GM21786 (cell line): ENCODE results near the gene ZNRF1.
"Not testable (repeated sequence)": the region's sequence is repeated elsewhere in the genome, so short reads cannot be mapped to it uniquely, and the experiment has no call there.

Experiments used
- ATAC-seq: cut with Tn5 transposase; IDR thresholded peaks from one replicate; pipeline ENCODE4 v1.9.1; 2021; ENCODE audit not compliant: unreplicated experiment

The ZNRF1 gene

DNA sequence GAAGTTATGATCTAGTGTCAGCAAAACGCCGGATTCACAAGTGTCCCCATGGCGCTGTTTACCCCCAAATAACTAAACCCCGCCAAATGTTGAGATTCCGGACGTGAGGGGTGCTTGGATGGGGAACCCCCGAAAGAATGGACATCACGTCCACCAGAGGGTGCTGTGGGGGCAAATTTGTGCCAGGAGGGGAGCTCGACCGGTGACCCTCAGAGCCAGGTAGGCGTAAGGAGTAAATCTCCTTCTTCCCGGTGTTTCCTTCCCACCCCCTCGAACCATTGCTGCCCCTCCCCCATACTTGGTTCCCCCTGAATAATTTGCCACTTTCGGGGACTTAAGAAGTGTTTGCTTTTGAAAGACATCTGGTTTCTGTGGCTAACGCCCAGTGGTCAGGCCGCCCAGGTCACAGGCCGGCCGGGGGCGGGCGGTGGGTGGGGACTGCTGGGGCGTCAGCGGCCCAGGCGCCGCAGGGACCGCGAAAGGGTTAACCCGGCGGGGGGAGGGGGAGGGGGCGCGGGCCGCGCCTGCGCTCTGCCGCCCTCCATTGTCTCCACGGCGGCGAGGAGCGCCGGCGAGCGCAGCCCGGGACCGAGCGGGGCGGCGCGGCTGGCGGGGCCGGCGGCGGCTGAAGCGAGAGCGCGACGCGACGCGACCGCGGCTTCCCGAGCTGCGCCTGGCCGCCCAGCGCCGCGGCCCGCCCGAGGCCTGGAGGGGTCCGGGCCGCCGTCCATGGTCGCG is at the start of gene ZNRF1:
TSS of gene ZNRF1 (plus strand) at position 544 of the 738 bp plus-strand sequence. CDS start 648 bp downstream, outside the sequence.
- peak; percentile 57 for ATAC-seq

- ATAC-seq, result no peak
These were observed 49.5 kb upstream of the ZNRF1 start for GRCh38 chr16:74949309-74949708.

GRCh38 chr16:74950511-74950910 is 48.3 kb upstream of the ZNRF1 start:
- ATAC-seq, result no peak

DNA sequence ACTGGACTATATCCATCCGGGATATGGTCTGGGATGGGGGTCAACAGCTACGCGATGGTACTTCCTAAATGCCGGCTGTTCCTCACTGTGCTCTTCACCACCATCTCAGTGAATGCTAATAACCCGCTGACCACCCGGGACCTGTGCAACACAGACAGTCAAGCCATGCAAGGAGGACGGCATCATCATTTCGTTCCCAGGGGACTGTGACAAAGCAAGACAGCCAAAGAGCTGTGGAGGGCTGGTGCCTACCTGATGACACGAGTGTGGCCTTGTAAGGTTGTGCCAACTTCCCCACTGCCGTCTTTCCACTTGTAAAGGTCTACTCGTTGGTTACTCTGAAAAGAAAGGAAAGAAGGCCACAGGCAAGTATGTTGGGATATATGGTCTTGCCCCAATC is 47.6 kb upstream of the ZNRF1 start:
- no peak for ATAC-seq

- no peak for ATAC-seq
These were observed 47.1 kb upstream of the ZNRF1 start for GRCh38 chr16:74951681-74952080.

- ATAC-seq, result no peak
These were observed 44.1 kb upstream of the ZNRF1 start for GRCh38 chr16:74954763-74955162.

- no peak for ATAC-seq
These were observed 25.5 kb upstream of the ZNRF1 start for GRCh38 chr16:74973304-74973703.

- no peak for ATAC-seq
These were observed 23.2 kb upstream of the ZNRF1 start for GRCh38 chr16:74975591-74975990.

GRCh38 chr16:74982256-74982655 is 16.6 kb upstream of the ZNRF1 start:
- no peak for ATAC-seq

GRCh38 chr16:74984194-74984528 is 14.7 kb upstream of the ZNRF1 start:
- ATAC-seq, result no peak

DNA sequence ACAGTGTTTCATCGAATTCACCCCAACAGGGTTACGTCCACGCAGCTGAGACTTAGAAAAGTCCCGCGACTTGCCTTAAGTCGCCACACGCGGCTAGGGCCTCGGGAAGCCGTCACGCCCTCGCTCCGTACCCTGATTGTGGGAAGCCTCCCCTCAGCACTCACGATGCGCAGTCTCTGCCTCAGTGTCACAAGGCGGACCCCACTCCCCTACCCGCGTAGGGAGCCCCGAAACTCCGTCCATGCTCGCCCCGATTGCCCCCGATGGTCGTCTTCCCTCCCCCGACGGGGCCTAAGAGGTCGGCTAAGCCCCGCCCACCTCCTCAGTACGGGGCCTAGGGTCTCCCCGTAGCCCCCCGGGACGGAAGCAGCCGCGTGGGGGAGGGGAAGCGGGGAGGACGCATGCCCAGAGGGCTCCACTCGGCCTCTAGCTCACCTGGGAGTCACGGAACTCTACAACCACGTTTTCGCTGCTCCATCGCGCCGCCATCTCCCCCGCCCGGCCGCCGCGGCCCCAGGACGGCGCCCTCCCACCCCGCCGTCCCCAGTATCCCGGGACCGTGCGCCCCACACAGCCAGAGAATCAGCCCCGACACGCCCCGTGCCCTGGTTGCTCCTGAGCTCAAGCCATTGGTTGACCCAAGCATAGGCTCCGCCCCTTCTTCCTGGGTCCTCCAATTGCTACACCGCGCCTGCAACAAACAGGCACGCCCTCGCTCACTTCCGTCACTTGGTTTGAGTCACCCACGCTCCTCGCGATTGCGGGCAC is 14.1 kb upstream of the ZNRF1 start, which contains the start of gene WDR59:
TSS of gene WDR59 (minus strand) at position 595 of the 768 bp plus-strand sequence. CDS start at position 489, 106 bp downstream.
- ATAC-seq, result peak; percentile 100

GRCh38 chr16:74987027-74987681 is 11.7 kb upstream of the ZNRF1 start:
- ATAC-seq, result no peak

- ATAC-seq, result not testable (repeated sequence)
These were observed 9.0 kb upstream of the ZNRF1 start for GRCh38 chr16:74989864-74990263.

DNA sequence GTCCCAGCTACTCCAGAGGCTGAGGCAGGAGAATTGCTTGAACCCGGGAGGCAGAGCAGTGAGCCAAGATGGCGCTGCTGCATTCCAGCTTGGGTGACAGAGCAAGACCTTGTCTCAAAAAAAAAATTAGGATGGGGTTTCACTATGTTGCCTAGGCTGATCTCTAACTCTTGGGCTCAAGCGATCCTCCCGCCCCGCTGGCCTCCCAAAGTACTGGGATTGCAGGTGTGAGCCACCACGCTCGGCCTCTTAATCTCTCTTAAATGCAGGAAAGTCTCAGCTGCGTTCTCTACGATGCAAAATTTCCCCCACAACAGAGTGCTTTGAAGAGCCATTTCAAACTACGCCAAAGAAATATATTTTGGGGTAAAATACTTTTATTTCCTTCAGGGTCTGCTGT is 8.0 kb upstream of the ZNRF1 start:
- ATAC-seq, result no peak

- no peak for ATAC-seq
These were observed 7.6 kb upstream of the ZNRF1 start for GRCh38 chr16:74991268-74991592.

GRCh38 chr16:74991593-74992403 is 7.0 kb upstream of the ZNRF1 start:
- ATAC-seq, result no peak

DNA sequence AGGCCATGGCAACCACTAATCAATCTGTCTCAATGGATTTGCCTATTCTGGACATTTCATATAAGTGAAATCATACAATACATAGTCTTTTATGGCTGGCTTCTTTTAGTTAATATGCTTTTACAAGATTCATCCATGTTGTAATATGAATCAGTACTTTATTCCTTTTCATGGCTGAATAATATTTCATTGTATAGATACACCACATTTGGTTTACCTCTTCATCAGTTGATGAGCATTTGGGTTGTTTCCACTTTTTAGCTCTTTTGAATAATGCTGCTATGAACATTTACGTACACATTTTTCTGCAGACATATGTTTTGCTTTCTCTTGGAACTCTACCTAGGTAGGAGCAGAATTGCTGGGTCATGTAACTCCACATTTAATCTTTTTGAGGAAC is 2.8 kb upstream of the ZNRF1 start:
- ATAC-seq, result no peak

DNA sequence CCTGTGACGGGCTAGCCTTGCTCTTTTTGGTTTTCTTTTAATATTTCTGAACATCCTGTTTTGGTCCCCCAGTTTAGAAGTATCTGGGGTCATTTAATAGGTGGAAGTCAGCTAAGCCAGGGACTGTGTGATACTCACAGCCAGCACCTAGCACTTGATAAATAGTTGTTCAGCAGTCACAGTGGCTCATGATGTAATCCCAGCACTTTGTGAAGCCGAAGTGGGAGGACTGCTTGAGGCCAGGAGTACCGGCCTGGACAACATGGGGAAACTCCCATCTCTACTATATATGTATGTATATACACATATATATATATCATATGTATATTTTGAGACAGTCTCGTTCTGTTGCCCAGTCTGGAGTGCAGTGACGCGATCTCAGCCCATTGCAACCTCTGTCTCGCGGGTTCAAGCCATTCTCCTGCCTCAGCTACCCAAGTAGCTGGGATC is 1.8 kb upstream of the ZNRF1 start:
- ATAC-seq, result no peak

DNA sequence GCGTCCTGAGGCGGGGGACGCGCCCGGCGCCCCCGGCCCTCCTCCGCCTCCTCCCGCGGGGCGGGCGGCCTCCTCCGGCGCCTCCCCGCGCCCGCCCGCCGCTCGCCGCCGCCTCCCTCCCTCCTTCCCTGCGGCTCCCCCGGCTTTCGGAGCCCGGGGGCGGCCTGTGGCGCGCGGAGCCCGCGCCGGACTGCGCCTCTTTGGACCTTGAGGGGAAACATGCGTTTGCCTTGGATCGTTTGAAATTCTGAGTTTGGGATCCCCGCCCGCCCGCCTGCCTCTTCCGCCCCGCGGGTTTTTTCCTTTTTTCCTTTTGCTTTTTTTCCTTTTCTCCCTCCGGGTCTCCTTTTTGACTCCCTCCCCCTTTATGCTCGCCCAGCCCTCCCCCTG is 390 bp downstream of the ZNRF1 start:
- ATAC-seq, result peak; percentile 18

DNA sequence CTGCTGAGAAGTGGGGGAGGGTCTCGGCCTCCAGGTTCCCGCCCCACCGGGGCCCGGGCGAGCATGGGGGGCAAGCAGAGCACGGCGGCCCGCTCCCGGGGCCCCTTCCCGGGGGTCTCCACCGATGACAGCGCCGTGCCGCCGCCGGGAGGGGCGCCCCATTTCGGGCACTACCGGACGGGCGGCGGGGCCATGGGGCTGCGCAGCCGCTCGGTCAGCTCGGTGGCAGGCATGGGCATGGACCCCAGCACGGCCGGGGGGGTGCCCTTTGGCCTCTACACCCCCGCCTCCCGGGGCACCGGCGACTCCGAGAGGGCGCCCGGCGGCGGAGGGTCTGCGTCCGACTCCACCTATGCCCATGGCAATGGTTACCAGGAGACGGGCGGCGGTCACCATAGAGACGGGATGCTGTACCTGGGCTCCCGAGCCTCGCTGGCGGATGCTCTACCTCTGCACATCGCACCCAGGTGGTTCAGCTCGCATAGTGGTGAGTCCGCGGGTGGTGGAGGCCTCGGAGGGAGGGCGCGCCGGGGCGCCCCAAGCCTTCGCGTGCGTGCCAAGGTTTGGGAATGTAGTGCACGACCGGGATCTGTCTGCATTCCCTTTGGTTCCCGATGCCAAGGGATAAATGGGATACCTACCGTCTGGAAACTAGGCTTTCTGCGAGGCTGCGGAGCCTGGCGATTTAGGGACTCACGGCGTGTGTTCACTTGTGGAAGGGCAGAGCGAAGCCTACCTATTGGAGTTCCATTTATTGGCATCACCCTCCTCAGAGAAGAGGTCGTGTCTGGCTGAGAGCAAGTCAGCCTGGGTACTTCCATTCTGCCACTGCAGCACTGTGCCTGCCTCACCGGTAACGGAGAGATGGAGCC is 1.0 kb downstream of the ZNRF1 start:
- no peak for ATAC-seq
